Spleen (tissue), 11 donors: Measurements from ENCODE around the gene KDM2A. TPM values are rescaled to one million over a fixed set of nuclear protein-coding genes. Genes with fewer than 3 reads are reported as not detected.

Source experiments
- DNase-seq: peaks from one replicate; pipeline ENCODE4 v3.0.0-alpha.2; 2020
- H3K27ac ChIP-seq, 8 donors: fragments of 200-600 bp; sonication (generic) in 7 of 8; 1 replicate in 4 of 8; 2 replicates in 4 of 8; pipeline versions ENCODE4 v1.5.0 to v1.8.0; 2016 to 2021; ENCODE audit warnings: inconsistent platforms in 4 of 8, mild to moderate bottlenecking in 4 of 8, moderate library complexity in 1 of 8
- H3K27me3 ChIP-seq, 7 donors: fragments of 200-600 bp; sonication (generic) in 6 of 7; replicated peaks in 1 of 7; 1 replicate in 4 of 7; 2 replicates in 3 of 7; pipeline versions ENCODE4 v1.5.0 to v1.8.0; 2016 to 2021; ENCODE audit warnings: inconsistent platforms in 3 of 7, mild to moderate bottlenecking in 1 of 7
- H3K36me3 ChIP-seq, 6 donors: fragments of 200-600 bp; sonication (generic) in 5 of 6; 1 replicate in 4 of 6; 2 replicates in 2 of 6; pipeline versions ENCODE4 v1.5.0 to v1.8.0; 2016 to 2021; ENCODE audit warnings: inconsistent platforms in 2 of 6
- H3K4me1 ChIP-seq, 6 donors: fragments of 200-600 bp; sonication (generic) in 5 of 6; 1 replicate in 3 of 6; 2 replicates in 3 of 6; pipeline versions ENCODE4 v1.5.0 to v1.8.0; 2016 to 2021; ENCODE audit warnings: inconsistent platforms in 3 of 6
- H3K4me3 ChIP-seq, 8 donors: fragments of 200-600 bp; sonication (generic) in 7 of 8; 1 replicate in 4 of 8; 2 replicates in 4 of 8; pipeline versions ENCODE4 v1.5.0 to v1.8.0; 2016 to 2021; ENCODE audit warnings: inconsistent platforms in 4 of 8, mild to moderate bottlenecking in 4 of 8, moderate library complexity in 2 of 8
- H3K9me3 ChIP-seq, 8 donors: fragments of 200-600 bp; sonication (generic) in 7 of 8; 1 replicate in 4 of 8; 2 replicates in 4 of 8; pipeline versions ENCODE4 v1.5.0 to v1.8.0; 2016 to 2021; ENCODE audit warnings: inconsistent platforms in 4 of 8
- POLR2A ChIP-seq, 3 donors: fragments of 450-650 bp; IDR thresholded peaks; one replicate each; pipeline ENCODE4 v1.5.1; 2017; ENCODE audit warnings: antibody characterized with exemption in 3 of 3, mild to moderate bottlenecking in 1 of 3
- POLR2AphosphoS5 ChIP-seq, 3 donors: sonication (generic); formaldehyde crosslinking; IDR thresholded peaks; one replicate each; pipeline ENCODE4 v1.5.1; 2017; ENCODE audit warnings: antibody characterized with exemption in 3 of 3
- WGBS, 5 donors: extraction: QIAGEN DNeasy Blood & Tissue Kit in 3 of 5; methylation state at CpG; one replicate each; pipeline versions ENCODE4 v1.1.5 to v1.1.7; 2013 to 2018; 5-methylcytosine and 5-hydroxymethylcytosine counted together
- intact Hi-C: fragments of 100-400 bp; cut with DNase I; formaldehyde crosslinking; loops from one replicate; pipeline ENCODE4 v1.15.0; 2023; ENCODE audit warnings: low total_unique reads
- polyA plus RNA-seq, 3 donors: library from polyadenylated mRNA; stranded (reverse); fragments of 200-250 nt; gene quantifications; one replicate each; pipeline ENCODE4 v1.2.1, GENCODE V29; 2013
- total RNA-seq, 7 donors: library from RNA; depleted of rRNA in 3 of 7; stranded (reverse); fragments of >200 nt in 3 of 7; fragmentation: NEBNext Ultra II Directional in 4 of 7; extraction: Animal tissue kit (Norgen Biotek cat#: 25700) in 4 of 7; gene quantifications; one replicate each; pipeline versions ENCODE4 v1.1.0 to v1.2.1, GENCODE V29; 2016 to 2021
- TF ChIP-seq, protein P1 (sequence below), 11 experiments: fragments of 200-600 bp in 7 of 11; fragments of 450-650 bp in 4 of 11; sonication (generic) in 4 of 11; IDR thresholded peaks in 8 of 11; conservative IDR thresholded peaks in 3 of 11; 1 replicate in 7 of 11; 2 replicates in 4 of 11; pipeline versions ENCODE4 v1.4.0 to v1.8.0; 2016 to 2021; ENCODE audit warnings: antibody characterized with exemption in 11 of 11, inconsistent platforms in 4 of 11, mild to moderate bottlenecking in 1 of 11
- donor health status: healthy with polysubstance abuse.
- donor health status: DM: no; HTN: no; CAD: no; lungs with moderate emphysema.
- donor health status: DM: no; HTN: no; CAD: no.
- donor health status: Bipolar disorder and iron deficiency.
- donor health status: healthy.
- donor health status: DM: no; HTN: no; CAD: no.
- donor health status: DM: yes; HTN: yes; CAD: no.

KDM2A gene
- total and polyA plus RNA-seq, 10 donors: 18.5 to 149 (median 125) TPM

DNA sequence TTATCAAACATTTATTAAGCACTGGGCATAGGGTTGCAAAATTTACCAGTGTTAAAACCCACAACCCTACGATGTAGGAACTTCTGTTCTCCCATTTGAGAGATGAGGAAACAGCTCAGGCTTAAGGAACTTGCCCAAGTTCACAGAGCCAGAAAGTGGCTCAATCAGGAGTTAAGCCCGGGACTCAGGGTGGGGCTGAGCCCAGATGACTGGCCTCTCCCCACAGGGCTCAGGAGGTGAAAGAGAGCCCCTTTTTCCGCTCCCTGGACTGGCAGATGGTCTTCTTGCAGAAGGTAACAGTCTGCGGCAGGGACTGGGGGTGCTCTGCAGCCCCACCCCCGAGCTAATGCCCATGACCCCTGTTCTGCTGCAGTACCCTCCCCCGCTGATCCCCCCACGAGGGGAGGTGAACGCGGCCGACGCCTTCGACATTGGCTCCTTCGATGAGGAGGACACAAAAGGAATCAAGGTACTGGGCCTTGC, 164.5 kb downstream of the KDM2A start:
- 48 to 78% (median 71%) methylated on average over 10 to 13 of the region's 13 CpGs for WGBS, 5 donors
- no peaks in the 10 kb centered on the region for H3K27me3 ChIP-seq
- H3K4me3 ChIP-seq: peak overlapping the region in 6 of 8 donors; percentile 20 to 81 (median 32)
- peaks cover 7 to 91% (median 82%) of the 10 kb centered on the region in 6 donors for H3K36me3 ChIP-seq
- TF ChIP-seq POLR2A (IDR thresholded peaks at IDR 0.05) (no peak), POLR2AphosphoS5 (IDR thresholded peaks at IDR 0.05) (peak in 1 of 3 donors; percentile 75)
- no peaks in the 10 kb centered on the region for H3K9me3 ChIP-seq
- peak overlapping the region; percentile 48 to 100 (median 97) for H3K27ac ChIP-seq
- H3K4me1 ChIP-seq: peaks cover 67 to 100% (median 100%) of the 10 kb centered on the region in 6 donors
- intact Hi-C loops: no loop called here
- DNase-seq: peak; percentile 83

DNA sequence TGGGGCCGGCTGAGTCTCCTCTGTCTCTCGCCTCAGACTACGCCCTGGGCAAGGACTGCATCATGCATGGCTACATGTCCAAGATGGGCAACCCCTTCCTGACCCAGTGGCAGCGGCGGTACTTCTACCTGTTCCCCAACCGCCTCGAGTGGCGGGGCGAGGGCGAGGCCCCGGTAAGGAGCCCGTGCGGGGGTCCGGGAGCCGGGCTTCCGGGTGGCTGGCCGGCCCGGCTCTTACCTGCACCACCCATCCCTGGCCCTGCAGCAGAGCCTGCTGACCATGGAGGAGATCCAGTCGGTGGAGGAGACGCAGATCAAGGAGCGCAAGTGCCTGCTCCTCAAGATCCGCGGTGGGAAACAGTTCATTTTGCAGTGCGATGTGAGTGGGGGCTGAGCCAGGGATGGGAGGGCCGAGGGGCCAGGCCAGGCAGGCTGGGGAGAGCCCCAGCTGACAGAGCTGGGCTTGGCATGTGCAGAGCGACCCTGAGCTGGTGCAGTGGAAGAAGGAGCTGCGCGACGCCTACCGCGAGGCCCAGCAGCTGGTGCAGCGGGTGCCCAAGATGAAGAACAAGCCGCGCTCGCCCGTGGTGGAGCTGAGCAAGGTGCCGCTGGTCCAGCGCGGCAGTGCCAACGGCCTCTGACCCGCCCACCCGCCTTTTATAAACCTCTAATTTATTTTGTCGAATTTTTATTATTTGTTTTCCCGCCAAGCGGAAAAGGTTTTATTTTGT, 165.9 kb downstream of the KDM2A start:
- intact Hi-C loops: no loop called here
- Histone ChIP-seq H3K27ac (peak overlapping the region; percentile 93 to 100 (median 97)), H3K4me3 (peak overlapping the region in 7 of 8 donors; percentile 14 to 81 (median 23)), H3K9me3 (no peaks in the 10 kb centered on the region), H3K4me1 (peaks cover 58 to 96% (median 92%) of the 10 kb centered on the region in 6 donors), H3K27me3 (no peaks in the 10 kb centered on the region), H3K36me3 (peaks cover 2 to 77% (median 69%) of the 10 kb centered on the region in 6 donors)
- no peak for TF ChIP-seq POLR2A (IDR thresholded peaks at IDR 0.05)
- TF ChIP-seq POLR2AphosphoS5 (IDR thresholded peaks at IDR 0.05): peak; percentile 31 to 66 (median 35)
- TF ChIP-seq, protein P1, sequence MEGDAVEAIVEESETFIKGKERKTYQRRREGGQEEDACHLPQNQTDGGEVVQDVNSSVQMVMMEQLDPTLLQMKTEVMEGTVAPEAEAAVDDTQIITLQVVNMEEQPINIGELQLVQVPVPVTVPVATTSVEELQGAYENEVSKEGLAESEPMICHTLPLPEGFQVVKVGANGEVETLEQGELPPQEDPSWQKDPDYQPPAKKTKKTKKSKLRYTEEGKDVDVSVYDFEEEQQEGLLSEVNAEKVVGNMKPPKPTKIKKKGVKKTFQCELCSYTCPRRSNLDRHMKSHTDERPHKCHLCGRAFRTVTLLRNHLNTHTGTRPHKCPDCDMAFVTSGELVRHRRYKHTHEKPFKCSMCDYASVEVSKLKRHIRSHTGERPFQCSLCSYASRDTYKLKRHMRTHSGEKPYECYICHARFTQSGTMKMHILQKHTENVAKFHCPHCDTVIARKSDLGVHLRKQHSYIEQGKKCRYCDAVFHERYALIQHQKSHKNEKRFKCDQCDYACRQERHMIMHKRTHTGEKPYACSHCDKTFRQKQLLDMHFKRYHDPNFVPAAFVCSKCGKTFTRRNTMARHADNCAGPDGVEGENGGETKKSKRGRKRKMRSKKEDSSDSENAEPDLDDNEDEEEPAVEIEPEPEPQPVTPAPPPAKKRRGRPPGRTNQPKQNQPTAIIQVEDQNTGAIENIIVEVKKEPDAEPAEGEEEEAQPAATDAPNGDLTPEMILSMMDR (IDR thresholded peaks at IDR 0.05 in 8 of 11, conservative IDR thresholded peaks at IDR 0.05 in 3 of 11): no peak
- DNase-seq: peak; percentile 88
- 65 to 86% (median 73%) methylated on average over 41 to 45 of the region's 45 CpGs for WGBS, 5 donors

DNA sequence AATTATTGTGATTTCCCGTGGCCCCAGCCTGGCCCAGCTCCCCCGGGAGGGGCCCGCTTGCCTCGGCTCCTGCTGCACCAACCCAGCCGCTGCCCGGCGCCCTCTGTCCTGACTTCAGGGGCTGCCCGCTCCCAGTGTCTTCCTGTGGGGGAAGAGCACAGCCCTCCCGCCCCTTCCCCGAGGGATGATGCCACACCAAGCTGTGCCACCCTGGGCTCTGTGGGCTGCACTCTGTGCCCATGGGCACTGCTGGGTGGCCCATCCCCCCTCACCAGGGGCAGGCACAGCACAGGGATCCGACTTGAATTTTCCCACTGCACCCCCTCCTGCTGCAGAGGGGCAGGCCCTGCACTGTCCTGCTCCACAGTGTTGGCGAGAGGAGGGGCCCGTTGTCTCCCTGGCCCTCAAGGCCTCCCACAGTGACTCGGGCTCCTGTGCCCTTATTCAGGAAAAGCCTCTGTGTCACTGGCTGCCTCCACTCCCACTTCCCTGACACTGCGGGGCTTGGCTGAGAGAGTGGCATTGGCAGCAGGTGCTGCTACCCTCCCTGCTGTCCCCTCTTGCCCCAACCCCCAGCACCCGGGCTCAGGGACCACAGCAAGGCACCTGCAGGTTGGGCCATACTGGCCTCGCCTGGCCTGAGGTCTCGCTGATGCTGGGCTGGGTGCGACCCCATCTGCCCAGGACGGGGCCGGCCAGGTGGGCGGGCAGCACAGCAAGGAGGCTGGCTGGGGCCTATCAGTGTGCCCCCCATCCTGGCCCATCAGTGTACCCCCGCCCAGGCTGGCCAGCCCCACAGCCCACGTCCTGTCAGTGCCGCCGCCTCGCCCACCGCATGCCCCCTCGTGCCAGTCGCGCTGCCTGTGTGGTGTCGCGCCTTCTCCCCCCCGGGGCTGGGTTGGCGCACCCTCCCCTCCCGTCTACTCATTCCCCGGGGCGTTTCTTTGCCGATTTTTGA, 166.8 kb downstream of the KDM2A start:
- Histone ChIP-seq H3K4me1 (peaks cover 58 to 96% (median 92%) of the 10 kb centered on the region in 6 donors), H3K36me3 (peaks cover 0 to 77% (median 64%) of the 10 kb centered on the region in 6 donors), H3K27ac (peak overlapping the region; percentile 93 to 100 (median 97)), H3K4me3 (peak overlapping the region in 7 of 8 donors; percentile 14 to 81 (median 23)), H3K9me3 (no peaks in the 10 kb centered on the region), H3K27me3 (no peaks in the 10 kb centered on the region)
- TF ChIP-seq POLR2AphosphoS5 (IDR thresholded peaks at IDR 0.05): peak; percentile 63 to 77 (median 63)
- TF ChIP-seq, protein P1 (IDR thresholded peaks at IDR 0.05 in 8 of 11, conservative IDR thresholded peaks at IDR 0.05 in 3 of 11): no peak
- peak; percentile 89 for DNase-seq
- 39 to 58% (median 44%) methylated on average over 30 to 39 of the region's 39 CpGs for WGBS, 5 donors
- intact Hi-C loops: no loop called here

DNA sequence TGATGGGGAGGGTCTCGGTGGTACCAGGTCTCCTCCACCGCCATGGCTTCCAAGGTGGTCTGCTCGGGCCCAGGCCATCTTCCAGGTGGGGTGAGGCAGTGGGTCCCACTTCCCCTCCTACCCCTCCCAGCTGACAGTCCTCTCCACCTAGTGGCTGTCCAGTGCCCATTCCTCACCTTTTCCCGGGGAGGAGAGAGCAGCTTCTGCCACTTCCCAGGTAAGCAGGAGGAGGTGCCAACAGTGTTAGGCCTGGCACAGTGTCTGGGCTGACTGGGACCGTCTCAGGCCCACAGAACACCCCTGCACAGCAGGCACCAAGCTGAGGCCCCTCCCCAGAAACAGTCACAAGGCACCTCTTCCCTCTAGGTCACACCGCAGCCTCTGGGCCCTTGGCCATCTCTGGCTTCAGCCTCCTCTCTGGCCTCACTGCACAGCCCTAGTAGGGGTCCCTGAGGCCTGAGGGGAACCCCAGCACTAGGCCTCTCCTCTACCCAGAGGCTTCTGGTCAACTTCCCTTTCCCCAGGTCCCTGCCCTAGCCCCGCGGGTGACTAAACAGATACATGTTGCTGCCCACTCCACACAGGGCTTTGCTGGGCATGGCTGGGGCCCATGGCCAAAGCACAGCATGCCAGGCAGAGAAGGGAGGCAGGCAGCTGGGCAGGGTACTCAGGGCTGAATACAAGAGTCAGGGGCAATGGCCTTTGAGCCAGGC, 167.7 kb downstream of the KDM2A start:
- peaks cover 0 to 77% (median 63%) of the 10 kb centered on the region in 6 donors for H3K36me3 ChIP-seq
- H3K9me3 ChIP-seq: no peaks in the 10 kb centered on the region
- H3K4me1 ChIP-seq: peaks cover 56 to 96% (median 90%) of the 10 kb centered on the region in 6 donors
- WGBS, 5 donors: 29 to 41% (median 36%) methylated on average over 8 of the region's 8 CpGs
- intact Hi-C loops: no loop called here
- DNase-seq: peak; percentile 91
- H3K27me3 ChIP-seq: no peaks in the 10 kb centered on the region
- peak overlapping the region; percentile 93 to 100 (median 97) for H3K27ac ChIP-seq
- peak overlapping the region in 4 of 8 donors; percentile 40 to 95 (median 83) for H3K4me3 ChIP-seq
- TF ChIP-seq, protein P1 (IDR thresholded peaks at IDR 0.05 in 8 of 11, conservative IDR thresholded peaks at IDR 0.05 in 3 of 11): no peak
- peak; percentile 56 to 83 (median 62) for TF ChIP-seq POLR2AphosphoS5 (IDR thresholded peaks at IDR 0.05)
